OCI-LY7 (cell line): ENCODE results near the gene STYXL1.

ENCODE experiments used
- CTCF ChIP-seq: fragments of 200-600 bp; sonication (generic); conservative IDR thresholded peaks from 2 replicates; pipeline ENCODE4 v1.5.1; 2014; ENCODE audit warnings: mild to moderate bottlenecking, antibody characterized with exemption, low read length, moderate library complexity, mixed read lengths
- EZH2phosphoT487 ChIP-seq: fragments of 200-600 bp; sonication (generic); IDR thresholded peaks from 2 replicates; pipeline ENCODE4 v1.6.1; 2018; ENCODE audit warnings: low read depth, borderline replicate concordance, mild to moderate bottlenecking, mixed run types, antibody characterized with exemption, low read length, moderate library complexity, mixed read lengths

- TF ChIP-seq CTCF (no peak), EZH2phosphoT487 (no peak)
Measured at GRCh38 chr7:76031964-76032363, 15.8 kb downstream of the STYXL1 start.
